Astrocyte (in vitro differentiated cells and primary cell): ENCODE results near the gene NSD1. TPM values are rescaled to one million over a fixed set of nuclear protein-coding genes. Genes with fewer than 3 reads are reported as not detected.
"Not testable (repeated sequence)": the region's sequence is repeated elsewhere in the genome, so short reads cannot be mapped to it uniquely, and the experiment has no call there.

ENCODE experiments used
- DNase-seq: peaks from one replicate; pipeline ENCODE4 v3.0.0-alpha.2; 2010; ENCODE audit warnings: low read depth
- FAIRE-seq: peaks from 2 replicates; lab custom pipeline; 2011; peaks lifted over from hg19 to GRCh38; lab: Jason Lieb, UNC
- H2AFZ ChIP-seq: 2 replicates; pipeline ENCODE4 v1.6.0; 2012; ENCODE audit warnings: low read depth, low read length, inconsistent platforms
- H3K27ac ChIP-seq: 2 replicates; pipeline ENCODE4 v1.5.1; 2011; ENCODE audit warnings: low read depth, low read length, inconsistent platforms
- H3K27me3 ChIP-seq: 2 replicates; pipeline ENCODE4 v1.6.0; 2011; ENCODE audit warnings: low read length, inconsistent platforms; ENCODE audit not compliant: insufficient read depth
- H3K36me3 ChIP-seq: 2 replicates; pipeline ENCODE4 v1.5.1; 2011; ENCODE audit warnings: low read length, inconsistent platforms; ENCODE audit not compliant: insufficient read depth
- H3K4me1 ChIP-seq: 2 replicates; pipeline ENCODE4 v1.5.1; 2011; ENCODE audit warnings: low read length, inconsistent platforms; ENCODE audit not compliant: insufficient read depth
- H3K4me2 ChIP-seq: 2 replicates; pipeline ENCODE4 v1.6.0; 2012; ENCODE audit warnings: low read length, inconsistent platforms
- H3K4me3 ChIP-seq: 2 replicates; pipeline ENCODE4 v1.5.1; 2011; ENCODE audit warnings: low read depth, mild to moderate bottlenecking, low read length, inconsistent platforms; ENCODE audit not compliant: insufficient read depth
- H3K79me2 ChIP-seq: 2 replicates; pipeline ENCODE4 v1.6.0; 2012; ENCODE audit warnings: mild to moderate bottlenecking, low read length, inconsistent platforms; ENCODE audit not compliant: insufficient read depth
- H3K9ac ChIP-seq: 2 replicates; pipeline ENCODE4 v1.6.0; 2012; ENCODE audit warnings: mild to moderate bottlenecking, low read length, inconsistent platforms
- H3K9me3 ChIP-seq: 2 replicates; pipeline ENCODE4 v1.5.1; 2012; ENCODE audit warnings: low read depth, mild to moderate bottlenecking, low read length, inconsistent platforms; ENCODE audit not compliant: insufficient read depth
- H4K20me1 ChIP-seq: 2 replicates; pipeline ENCODE4 v1.6.0; 2012; ENCODE audit warnings: low read length, inconsistent platforms; ENCODE audit not compliant: insufficient read depth
- H3K27ac Mint-ChIP-seq: one replicate; pipeline ENCODE4 v1.8.0; 2021; ENCODE audit warnings: mild to moderate bottlenecking, mixed read lengths; ENCODE audit not compliant: unreplicated experiment
- H3K27me3 Mint-ChIP-seq: one replicate; pipeline ENCODE4 v1.8.0; 2021; ENCODE audit warnings: low read depth, mixed read lengths; ENCODE audit not compliant: unreplicated experiment
- H3K36me3 Mint-ChIP-seq: one replicate; pipeline ENCODE4 v1.8.0; 2021; ENCODE audit warnings: low read depth, mixed read lengths; ENCODE audit not compliant: unreplicated experiment
- H3K4me1 Mint-ChIP-seq: one replicate; pipeline ENCODE4 v1.8.0; 2021; ENCODE audit warnings: low read depth, mixed read lengths; ENCODE audit not compliant: unreplicated experiment
- H3K4me3 Mint-ChIP-seq: one replicate; pipeline ENCODE4 v1.8.0; 2021; ENCODE audit warnings: mild to moderate bottlenecking, moderate library complexity, mixed read lengths; ENCODE audit not compliant: unreplicated experiment
- H3K9me3 Mint-ChIP-seq: one replicate; pipeline ENCODE4 v1.8.0; 2021; ENCODE audit warnings: mild to moderate bottlenecking, mixed read lengths; ENCODE audit not compliant: unreplicated experiment
- EZH2 ChIP-seq: IDR thresholded peaks from 2 replicates; pipeline ENCODE4 v1.6.1; 2012; ENCODE audit warnings: mild to moderate bottlenecking, low read length, inconsistent platforms; ENCODE audit not compliant: insufficient read depth
- total RNA-seq: library from RNA; stranded (reverse); gene quantifications from 2 replicates; pipeline ENCODE4 v1.2.1, GENCODE V29; 2021
- TF ChIP-seq, protein P1 (sequence below): IDR thresholded peaks from 2 replicates; pipeline ENCODE4 v1.5.1; 2011; ENCODE audit warnings: low read depth, mild to moderate bottlenecking, inconsistent platforms, low read length, moderate library complexity; ENCODE audit not compliant: insufficient read depth

NSD1 gene
- total RNA-seq, 1 donor from 2014 or later, result 71.9 TPM

GRCh38 chr5:177253252-177253651 lies 119.7 kb downstream of the NSD1 start:
- FAIRE-seq, result no peak
- Histone ChIP-seq H3K4me1 (no peaks in the 10 kb centered on the region), H4K20me1 (peaks cover 12% of the 10 kb centered on the region), H3K9me3 (no peaks in the 10 kb centered on the region), H3K27ac (no peak overlapping the region), H3K36me3 (peaks cover 37% of the 10 kb centered on the region), H3K9ac (no peak overlapping the region), H3K27me3 (no peaks in the 10 kb centered on the region), H3K4me2 (no peak overlapping the region), H2AFZ (no peak overlapping the region), H3K4me3 (no peak overlapping the region), H3K79me2 (peaks cover 3% of the 10 kb centered on the region)
- no peak overlapping the region for H3K27ac Mint-ChIP-seq
- DNase-seq, result no peak
- H3K4me3 Mint-ChIP-seq, result no peak overlapping the region
- H3K36me3 Mint-ChIP-seq, result peaks cover 14% of the 10 kb centered on the region
- H3K4me1 Mint-ChIP-seq, result peaks cover 8% of the 10 kb centered on the region
- H3K27me3 Mint-ChIP-seq, result no peaks in the 10 kb centered on the region
- no peaks in the 10 kb centered on the region for H3K9me3 Mint-ChIP-seq
- TF ChIP-seq EZH2, result no peak
- TF ChIP-seq, protein P1, sequence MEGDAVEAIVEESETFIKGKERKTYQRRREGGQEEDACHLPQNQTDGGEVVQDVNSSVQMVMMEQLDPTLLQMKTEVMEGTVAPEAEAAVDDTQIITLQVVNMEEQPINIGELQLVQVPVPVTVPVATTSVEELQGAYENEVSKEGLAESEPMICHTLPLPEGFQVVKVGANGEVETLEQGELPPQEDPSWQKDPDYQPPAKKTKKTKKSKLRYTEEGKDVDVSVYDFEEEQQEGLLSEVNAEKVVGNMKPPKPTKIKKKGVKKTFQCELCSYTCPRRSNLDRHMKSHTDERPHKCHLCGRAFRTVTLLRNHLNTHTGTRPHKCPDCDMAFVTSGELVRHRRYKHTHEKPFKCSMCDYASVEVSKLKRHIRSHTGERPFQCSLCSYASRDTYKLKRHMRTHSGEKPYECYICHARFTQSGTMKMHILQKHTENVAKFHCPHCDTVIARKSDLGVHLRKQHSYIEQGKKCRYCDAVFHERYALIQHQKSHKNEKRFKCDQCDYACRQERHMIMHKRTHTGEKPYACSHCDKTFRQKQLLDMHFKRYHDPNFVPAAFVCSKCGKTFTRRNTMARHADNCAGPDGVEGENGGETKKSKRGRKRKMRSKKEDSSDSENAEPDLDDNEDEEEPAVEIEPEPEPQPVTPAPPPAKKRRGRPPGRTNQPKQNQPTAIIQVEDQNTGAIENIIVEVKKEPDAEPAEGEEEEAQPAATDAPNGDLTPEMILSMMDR, result no peak

GRCh38 chr5:177256296-177256695 lies 122.7 kb downstream of the NSD1 start:
- peaks cover 8% of the 10 kb centered on the region for H3K4me1 Mint-ChIP-seq
- no peaks in the 10 kb centered on the region for H3K9me3 ChIP-seq
- H3K79me2 ChIP-seq, result peaks cover 3% of the 10 kb centered on the region
- H3K4me3 ChIP-seq, result no peak overlapping the region
- DNase-seq (peak; percentile 18), FAIRE-seq (no peak)
- peaks cover 43% of the 10 kb centered on the region for H3K36me3 ChIP-seq
- no peaks in the 10 kb centered on the region for H3K9me3 Mint-ChIP-seq
- TF ChIP-seq, protein P1, result no peak
- no peak for TF ChIP-seq EZH2
- H4K20me1 ChIP-seq, result peaks cover 12% of the 10 kb centered on the region
- H2AFZ ChIP-seq, result no peak overlapping the region
- peaks cover 23% of the 10 kb centered on the region for H3K36me3 Mint-ChIP-seq
- no peaks in the 10 kb centered on the region for H3K4me1 ChIP-seq
- peak overlapping the region; percentile 69 for H3K27ac Mint-ChIP-seq
- no peaks in the 10 kb centered on the region for H3K27me3 Mint-ChIP-seq
- no peak overlapping the region for H3K4me3 Mint-ChIP-seq
- no peak overlapping the region for H3K4me2 ChIP-seq
- no peaks in the 10 kb centered on the region for H3K27me3 ChIP-seq
- H3K9ac ChIP-seq, result no peak overlapping the region
- H3K27ac ChIP-seq, result no peak overlapping the region

DNA sequence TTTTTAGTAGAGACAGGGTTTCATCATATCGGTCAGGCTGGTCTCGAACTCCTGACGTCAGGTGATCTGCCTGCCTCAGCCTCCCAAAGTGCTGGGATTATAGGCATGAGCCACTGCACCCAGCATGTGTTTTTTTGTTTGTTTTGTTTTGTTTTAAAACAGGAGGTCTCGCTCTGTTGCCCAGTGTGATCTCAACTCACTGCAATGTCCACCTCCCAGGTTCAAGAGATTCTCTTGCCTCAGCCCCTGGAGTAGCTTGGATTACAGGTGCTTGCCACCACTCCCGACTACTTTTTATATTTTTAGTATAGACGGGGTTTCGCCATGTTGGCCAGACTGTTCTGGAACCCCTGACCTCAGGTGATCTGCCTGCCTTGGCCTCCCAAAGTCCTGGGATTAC lies 125.1 kb downstream of the NSD1 start:
- FAIRE-seq, H3K9me3 ChIP-seq, H3K79me2 ChIP-seq, H3K4me1 ChIP-seq, DNase-seq, H2AFZ ChIP-seq, H3K9ac ChIP-seq, H3K27me3 ChIP-seq, H3K27ac Mint-ChIP-seq, H3K27me3 Mint-ChIP-seq, H3K4me3 Mint-ChIP-seq, H3K4me2 ChIP-seq, H3K4me1 Mint-ChIP-seq, H3K4me3 ChIP-seq, H3K9me3 Mint-ChIP-seq, H4K20me1 ChIP-seq, H3K27ac ChIP-seq: not testable (repeated sequence)
- H3K36me3 Mint-ChIP-seq, result peaks cover 20% of the 10 kb centered on the region
- H3K36me3 ChIP-seq, result peaks cover 26% of the 10 kb centered on the region
